ENCODE measurements around the gene LAS1L. TPM values are rescaled to one million over a fixed set of nuclear protein-coding genes. Genes with fewer than 3 reads are reported as not detected.
A peak's percentile ranks its signal among the peaks of the same experiment; 100 is the strongest.

LAS1L gene
- polyA plus RNA-seq, 2 of the 4 experiments (the other 2 are of a cell fraction): 67.7 to 72.0 TPM

DNA sequence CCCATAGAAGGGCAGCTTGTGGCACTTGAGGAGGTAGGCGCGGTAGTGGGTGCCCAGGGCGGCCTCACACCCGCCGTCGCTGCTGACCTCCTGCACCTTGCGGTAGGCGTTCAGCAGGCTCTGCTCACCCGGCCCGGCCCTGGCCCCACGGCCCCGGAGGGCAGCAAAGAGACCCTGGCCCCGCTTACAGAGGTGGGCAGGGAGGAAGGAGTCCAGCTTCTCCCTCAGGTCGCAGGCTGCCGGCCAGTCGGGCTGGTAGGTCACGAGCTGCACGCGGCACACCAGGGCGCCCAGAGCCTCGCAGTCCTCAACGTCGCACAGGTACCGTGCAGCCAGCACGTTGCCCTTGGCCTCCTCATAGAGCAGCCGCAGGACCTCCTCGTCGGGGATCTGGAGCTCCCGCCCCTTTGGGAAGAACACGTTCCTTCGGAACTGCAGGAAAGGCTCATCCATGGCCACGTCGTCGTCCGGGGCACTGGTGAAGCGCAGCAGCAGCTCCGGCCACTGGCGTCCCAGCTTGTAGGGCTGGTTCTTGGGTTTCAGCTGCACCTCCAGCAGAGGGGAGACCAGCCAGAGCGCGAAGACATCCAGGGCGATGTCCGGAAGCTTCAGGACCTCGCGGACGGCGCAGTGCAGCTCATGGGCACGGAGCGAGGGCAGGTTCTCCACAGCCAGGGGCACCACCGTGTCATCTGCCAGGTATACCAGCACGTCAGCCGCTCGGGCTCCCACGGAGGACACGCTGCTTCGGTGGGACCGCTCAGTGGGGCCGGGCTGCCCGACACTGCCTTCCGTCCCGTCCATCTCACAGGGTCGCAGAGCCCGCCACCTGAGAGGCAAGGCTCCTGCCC, 17.1 kb upstream of the LAS1L start:
- TF ChIP-seq HDAC2 (IDR thresholded peaks at IDR 0.05) (no peak), CHD2 (IDR thresholded peaks at IDR 0.05; ENCODE audit: low read length, partially characterized antibody) (no peak), ESRRA (IDR thresholded peaks at IDR 0.05; ENCODE audit: borderline replicate concordance, low read length) (no peak), RCOR1 (IDR thresholded peaks at IDR 0.05; ENCODE audit: low read depth, low read length) (no peak), NFE2L2 (conservative IDR thresholded peaks at IDR 0.05; ENCODE audit: low read length) (no peak), RAD21 (conservative IDR thresholded peaks at IDR 0.05 in 1 of 2, IDR thresholded peaks at IDR 0.05 in 1 of 2) (no peak), NR3C1 (IDR thresholded peaks at IDR 0.05) (no peak), MAX (IDR thresholded peaks at IDR 0.05) (no peak)
- Histone ChIP-seq H3K4me1 (no peaks in the 10 kb centered on the region), H3K4me3 (no peak overlapping the region), H3K9me3 (no peaks in the 10 kb centered on the region), H3K27ac (no peak overlapping the region), H3K4me2 (no peak overlapping the region)
- CTCF ChIA-PET: no interaction called here
- FAIRE-seq (no peak), ATAC-seq (no peak), DNase-seq (ENCODE audit: low read depth in 1 of 2, low spot score in 1 of 2) (no peak)
- 71% methylated on average over 11 of the region's 62 CpGs for WGBS (ENCODE audit: missing lambda C conversion rate)
- POLR2A ChIA-PET: no interaction called here

DNA sequence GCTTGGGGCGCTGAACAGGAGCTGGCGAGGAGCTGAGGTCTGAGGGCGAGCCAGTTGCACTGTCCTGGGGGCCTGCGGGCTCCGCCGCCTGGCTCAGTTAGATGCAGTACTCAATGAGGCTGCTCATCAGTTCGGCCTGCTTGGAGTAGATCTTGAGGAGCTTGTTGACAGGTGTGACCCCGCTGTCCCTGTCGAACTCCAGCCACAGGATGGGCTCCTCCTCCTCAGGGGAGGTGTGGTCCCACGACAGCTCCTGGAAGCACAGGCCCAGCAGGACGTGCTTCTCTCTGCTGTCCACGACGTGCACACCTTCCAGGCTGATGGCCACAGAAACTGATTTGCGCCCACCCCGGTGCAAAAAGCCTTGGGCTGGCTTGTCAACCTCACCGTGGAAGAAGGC, 16.5 kb upstream of the LAS1L start:
- Histone ChIP-seq H3K4me2 (no peak overlapping the region), H3K4me3 (no peak overlapping the region), H3K27ac (no peak overlapping the region), H3K4me1 (no peaks in the 10 kb centered on the region), H3K9me3 (no peaks in the 10 kb centered on the region)
- TF ChIP-seq HOXB5 (CRISPR knock-in tag; IDR thresholded peaks at IDR 0.05): no peak
- no peak for TF ChIP-seq TP53 (CRISPR knock-in tag; IDR thresholded peaks at IDR 0.05)
- TF ChIP-seq JUN (IDR thresholded peaks at IDR 0.05): no peak
- TF ChIP-seq, protein P1, sequence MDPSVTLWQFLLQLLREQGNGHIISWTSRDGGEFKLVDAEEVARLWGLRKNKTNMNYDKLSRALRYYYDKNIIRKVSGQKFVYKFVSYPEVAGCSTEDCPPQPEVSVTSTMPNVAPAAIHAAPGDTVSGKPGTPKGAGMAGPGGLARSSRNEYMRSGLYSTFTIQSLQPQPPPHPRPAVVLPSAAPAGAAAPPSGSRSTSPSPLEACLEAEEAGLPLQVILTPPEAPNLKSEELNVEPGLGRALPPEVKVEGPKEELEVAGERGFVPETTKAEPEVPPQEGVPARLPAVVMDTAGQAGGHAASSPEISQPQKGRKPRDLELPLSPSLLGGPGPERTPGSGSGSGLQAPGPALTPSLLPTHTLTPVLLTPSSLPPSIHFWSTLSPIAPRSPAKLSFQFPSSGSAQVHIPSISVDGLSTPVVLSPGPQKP (IDR thresholded peaks at IDR 0.05; ENCODE audit: low read depth, low read length): no peak
- no peak for TF ChIP-seq CEBPB (IDR thresholded peaks at IDR 0.05)
- TF ChIP-seq RCOR1 (IDR thresholded peaks at IDR 0.05; ENCODE audit: low read depth, low read length): no peak
- no peak for TF ChIP-seq MYC (IDR thresholded peaks at IDR 0.05; ENCODE audit: borderline replicate concordance, low read length)
- TF ChIP-seq EHF (CRISPR knock-in tag; IDR thresholded peaks at IDR 0.05): no peak
- no peak for TF ChIP-seq CHD2 (IDR thresholded peaks at IDR 0.05; ENCODE audit: low read length, partially characterized antibody)
- TF ChIP-seq NPAS2 (CRISPR knock-in tag; IDR thresholded peaks at IDR 0.05; ENCODE audit: borderline replicate concordance): no peak
- no peak for TF ChIP-seq ZSCAN20 (CRISPR knock-in tag; IDR thresholded peaks at IDR 0.05)
- no peak for TF ChIP-seq RARB (CRISPR knock-in tag; IDR thresholded peaks at IDR 0.05)
- TF ChIP-seq PHF8 (IDR thresholded peaks at IDR 0.05; ENCODE audit: borderline replicate concordance, low read depth): no peak
- no peak for TF ChIP-seq ZFP36 (IDR thresholded peaks at IDR 0.05; ENCODE audit: borderline replicate concordance, partially characterized antibody)
- no peak for TF ChIP-seq SMC3 (IDR thresholded peaks at IDR 0.05)
- TF ChIP-seq FOSL2 (IDR thresholded peaks at IDR 0.05): no peak
- no peak for TF ChIP-seq FOSL2 (CRISPR knock-in tag; IDR thresholded peaks at IDR 0.05)
- no peak for TF ChIP-seq HOXB13 (CRISPR knock-in tag; IDR thresholded peaks at IDR 0.05; ENCODE audit: low read depth)
- no peak for TF ChIP-seq KDM5A (IDR thresholded peaks at IDR 0.05)
- TF ChIP-seq POLR2A (IDR thresholded peaks at IDR 0.05; ENCODE audit: low read length): no peak
- FAIRE-seq: no peak
- POLR2A ChIA-PET: no interaction called here
- ATAC-seq: peak in 1 of 2 experiments; percentile 26; a peak in 1 of 6 replicates
- no peak for DNase-seq (ENCODE audit: low read depth in 1 of 2, low spot score in 1 of 2)
- no CpG with 5 or more reads among the region's 16 CpGs for WGBS (ENCODE audit: missing lambda C conversion rate)
- CTCF ChIA-PET: no interaction called here

Data from A549 (cell line).